ENCODE data around the gene NOP56. TPM values are rescaled to one million over a fixed set of nuclear protein-coding genes. Genes with fewer than 3 reads are reported as not detected.

NOP56 gene
- total RNA-seq, 1 experiment from 2014 or later = 582 TPM

- ChIA-PET RAD21 (ENCODE audit: low non-redundant PET in 1 of 2, low total read pairs in 2 of 2, uncharacterized antibody in 2 of 2, unreplicated experiment in 2 of 2) (no interaction called here), CTCF (no interaction called here), POLR2A (no interaction called here)
- no peaks in the 10 kb centered on the region for H3K27me3 ChIP-seq (ENCODE audit: insufficient read depth, low read length)
- BruUV-seq (replicated peaks) = no TSS peak
- no peaks in the 10 kb centered on the region for H4K20me1 ChIP-seq (ENCODE audit: insufficient read depth)
- no peaks in the 10 kb centered on the region for H3K79me2 ChIP-seq (ENCODE audit: insufficient read depth, low read length)
- peaks cover 9 to 17% of the 10 kb centered on the region in 2 experiments for H3K4me1 ChIP-seq (ENCODE audit: control insufficient read depth in 1 of 2, insufficient read depth in 2 of 2, low read length in 2 of 2)
- no peaks in the 10 kb centered on the region for H3K36me3 ChIP-seq (ENCODE audit: control insufficient read depth in 1 of 2, insufficient read depth in 2 of 2, low read length in 2 of 2)
- DNase-seq (ENCODE audit: low read depth, low spot score) (peak; percentile 22), ATAC-seq (peak; percentile 71; the same call in 1 of the 2 replicates)
- TF ChIP-seq TCF7L2 (IDR thresholded peaks at IDR 0.05; ENCODE audit: borderline replicate concordance, extremely low read depth, insufficient read depth, insufficient read length) (peak; percentile 60), JUND (IDR thresholded peaks at IDR 0.05) (peak; percentile 66), MAX (IDR thresholded peaks at IDR 0.05) (no peak; the same call in 1 of the 2 replicates), REST (IDR thresholded peaks at IDR 0.05; ENCODE audit: low read depth) (no peak), EZH2phosphoT487 (IDR thresholded peaks at IDR 0.05; ENCODE audit: borderline replicate concordance) (no peak), FOSL1 (IDR thresholded peaks at IDR 0.05; ENCODE audit: low read depth) (peak; percentile 75), CEBPB (IDR thresholded peaks at IDR 0.05; ENCODE audit: low read depth) (0 out of 2 replicates have a peak, but pooled peaks have one; percentile 11), SP1 (IDR thresholded peaks at IDR 0.05; ENCODE audit: low read depth) (peak; percentile 33; the same call in 1 of the 2 replicates), YY1 (IDR thresholded peaks at IDR 0.05; ENCODE audit: extremely low read depth, insufficient replicate concordance, low read depth, low read length) (no peak)
- 0 out of 4 replicates have a peak, but pooled peaks cover 0 to 9% of the 10 kb centered on the region in 2 experiments for H3K9me3 ChIP-seq (ENCODE audit: control insufficient read depth in 1 of 2, insufficient read depth in 1 of 2, low read depth in 1 of 2, low read length in 2 of 2)
- intact Hi-C loops (cut with micrococcal nuclease) = no loop called here
- H3K27ac ChIP-seq (ENCODE audit: low read depth, low read length) = no peak overlapping the region; the same call in 1 of the 2 replicates
- H3K4me3 ChIP-seq (replicated peaks in 1 of 2; ENCODE audit: low read depth in 1 of 2, low read length in 2 of 2) = no peak overlapping the region
- no peak overlapping the region for H3K9ac ChIP-seq (ENCODE audit: low read length)
- H3K9me2 ChIP-seq (ENCODE audit: insufficient read depth) = no peaks in the 10 kb centered on the region
- H3K4me2 ChIP-seq (ENCODE audit: low read length) = peak overlapping the region; percentile 20
- H2AFZ ChIP-seq (ENCODE audit: low read depth, low read length, poor library complexity, severe bottlenecking) = peak overlapping the region; percentile 32
Measured at GRCh38 chr20:2619961-2620595, 32.4 kb upstream of the NOP56 start.
